ENCODE results near the gene GLRX5.

DNA sequence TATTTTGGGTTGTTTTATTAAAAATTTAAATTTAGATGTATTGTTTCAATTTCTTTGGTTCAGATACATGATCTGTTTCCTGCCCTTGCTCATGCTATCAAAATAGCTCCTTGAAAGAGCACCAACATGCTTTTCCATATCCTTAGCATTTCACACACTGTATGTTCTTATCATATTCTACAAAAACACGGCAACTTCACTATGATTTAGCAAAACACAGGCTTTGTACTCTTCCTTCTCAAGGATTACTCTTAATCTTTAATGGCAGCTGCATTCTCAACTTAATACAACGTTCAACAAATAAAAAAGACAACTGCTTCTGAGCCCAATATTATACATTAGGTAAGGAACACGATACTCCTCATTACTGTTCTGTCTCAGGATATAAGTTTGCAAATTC is 2.9 kb upstream of the GLRX5 start:
- TF ChIP-seq, protein P1, sequence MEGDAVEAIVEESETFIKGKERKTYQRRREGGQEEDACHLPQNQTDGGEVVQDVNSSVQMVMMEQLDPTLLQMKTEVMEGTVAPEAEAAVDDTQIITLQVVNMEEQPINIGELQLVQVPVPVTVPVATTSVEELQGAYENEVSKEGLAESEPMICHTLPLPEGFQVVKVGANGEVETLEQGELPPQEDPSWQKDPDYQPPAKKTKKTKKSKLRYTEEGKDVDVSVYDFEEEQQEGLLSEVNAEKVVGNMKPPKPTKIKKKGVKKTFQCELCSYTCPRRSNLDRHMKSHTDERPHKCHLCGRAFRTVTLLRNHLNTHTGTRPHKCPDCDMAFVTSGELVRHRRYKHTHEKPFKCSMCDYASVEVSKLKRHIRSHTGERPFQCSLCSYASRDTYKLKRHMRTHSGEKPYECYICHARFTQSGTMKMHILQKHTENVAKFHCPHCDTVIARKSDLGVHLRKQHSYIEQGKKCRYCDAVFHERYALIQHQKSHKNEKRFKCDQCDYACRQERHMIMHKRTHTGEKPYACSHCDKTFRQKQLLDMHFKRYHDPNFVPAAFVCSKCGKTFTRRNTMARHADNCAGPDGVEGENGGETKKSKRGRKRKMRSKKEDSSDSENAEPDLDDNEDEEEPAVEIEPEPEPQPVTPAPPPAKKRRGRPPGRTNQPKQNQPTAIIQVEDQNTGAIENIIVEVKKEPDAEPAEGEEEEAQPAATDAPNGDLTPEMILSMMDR (IDR thresholded peaks at IDR 0.05), result no peak
- TF ChIP-seq POLR2A (IDR thresholded peaks at IDR 0.05), result no peak
